K562 (cell line): ENCODE measurements around the gene AUNIP. TPM values are rescaled to one million over a fixed set of nuclear protein-coding genes. Genes with fewer than 3 reads are reported as not detected.

Source experiments
- BRF2 ChIP-seq: IDR thresholded peaks from 3 replicates; pipeline ENCODE4 v1.6.1; 2011; ENCODE audit warnings: borderline replicate concordance, mild to moderate bottlenecking; ENCODE audit not compliant: insufficient read length, insufficient read depth
- DDX20 ChIP-seq: fragments of 450-650 bp; IDR thresholded peaks from 2 replicates; pipeline ENCODE4 v1.6.1; 2016; ENCODE audit warnings: missing genetic modification characterization, low read depth, mild to moderate bottlenecking, missing compliant biosample characterization, moderate library complexity
- DIDO1 ChIP-seq: fragments of 450-650 bp; IDR thresholded peaks from 2 replicates; pipeline ENCODE4 v1.6.1; 2016; ENCODE audit warnings: low read depth, missing biosample characterization, missing genetic modification characterization
- ESRRA ChIP-seq: fragments of 450-650 bp; IDR thresholded peaks from 2 replicates; pipeline ENCODE4 v1.6.1; 2014; ENCODE audit warnings: low read depth, mild to moderate bottlenecking, moderate library complexity, borderline replicate concordance
- HNRNPK ChIP-seq: fragments of 200-400 bp; formaldehyde crosslinking; IDR thresholded peaks from one replicate; pipeline ENCODE4 v1.6.1; 2018; ENCODE audit warnings: mild to moderate bottlenecking, low read depth, low read length; ENCODE audit not compliant: poor library complexity, severe bottlenecking
- KDM2B ChIP-seq: fragments of 250-450 bp; sonication (Bioruptor Pico); IDR thresholded peaks from 2 replicates; pipeline ENCODE4 v1.8.0; 2021; ENCODE audit warnings: mild to moderate bottlenecking, moderate library complexity
- MECOM ChIP-seq: fragments of 250-450 bp; sonication (Bioruptor Pico); IDR thresholded peaks from 2 replicates; pipeline ENCODE4 v1.8.0; 2022; ENCODE audit warnings: inconsistent platforms
- MITF ChIP-seq: IDR thresholded peaks from 2 replicates; pipeline ENCODE4 v1.6.1; 2014; ENCODE audit warnings: antibody characterized with exemption
- NCOR1 ChIP-seq: fragments of 450-650 bp; IDR thresholded peaks from 2 replicates; pipeline ENCODE4 v1.6.1; 2016; ENCODE audit warnings: mild to moderate bottlenecking, moderate library complexity
- PML ChIP-seq: IDR thresholded peaks from 2 replicates; pipeline ENCODE4 v1.6.1; 2012; ENCODE audit warnings: low read length, inconsistent platforms
- TBP ChIP-seq: optimal IDR thresholded peaks from 2 replicates; pipeline ENCODE3; 2011; ENCODE audit warnings: low read depth, low read length, improper control_type of control experiment
- USF2 ChIP-seq: sonication (generic); formaldehyde crosslinking; IDR thresholded peaks from 2 replicates; pipeline ENCODE4 v1.5.0; 2020; ENCODE audit warnings: missing genetic modification reagents
- XRCC3 ChIP-seq: fragments of 450-650 bp; IDR thresholded peaks from 2 replicates; pipeline ENCODE4 v1.6.1; 2017; ENCODE audit warnings: mild to moderate bottlenecking, moderate library complexity
- YY1 ChIP-seq, 3 experiments: IDR thresholded peaks; 2 replicates each; pipeline ENCODE4 v1.6.1; 2011; ENCODE audit warnings: low read length in 2 of 3, mild to moderate bottlenecking in 2 of 3, moderate library complexity in 2 of 3, borderline replicate concordance in 1 of 3, control low read depth in 1 of 3, low read depth in 1 of 3; ENCODE audit not compliant: insufficient read depth in 3 of 3, insufficient replicate concordance in 2 of 3, control insufficient read depth in 1 of 3, insufficient read length in 1 of 3; ENCODE audit errors: extremely low read depth in 1 of 3
- ZBTB17 ChIP-seq: fragments of 450-650 bp; formaldehyde crosslinking; IDR thresholded peaks from 2 replicates; pipeline ENCODE4 v1.4.0; 2020; ENCODE audit warnings: mild to moderate bottlenecking
- ZNF395 ChIP-seq: fragments of 200-800 bp; sonication (Bioruptor generic); IDR thresholded peaks from 2 replicates; pipeline ENCODE4 v1.6.1; 2017; ENCODE audit warnings: missing genetic modification characterization, missing compliant biosample characterization
- ZNF584 ChIP-seq: fragments of 200-800 bp; sonication (Bioruptor generic); IDR thresholded peaks from 2 replicates; pipeline ENCODE4 v1.6.1; 2016; ENCODE audit warnings: low read depth, mild to moderate bottlenecking, missing genetic modification characterization, missing compliant biosample characterization
- ZNF589 ChIP-seq: fragments of 200-800 bp; sonication (Bioruptor generic); IDR thresholded peaks from 2 replicates; pipeline ENCODE4 v1.6.1; 2016; ENCODE audit warnings: low read depth, missing genetic modification characterization, missing compliant biosample characterization
- ZNF778 ChIP-seq: fragments of 450-650 bp; formaldehyde crosslinking; IDR thresholded peaks from 2 replicates; pipeline ENCODE4 v1.4.0; 2020; ENCODE audit warnings: mild to moderate bottlenecking, moderate library complexity
- polyA plus RNA-seq, 8 experiments: library from polyadenylated mRNA; depleted of rRNA in 4 of 8; stranded (reverse) in 5 of 8; unstranded in 3 of 8; fragments of >200 nt; fragmentation: Nextera tagmentation in 2 of 8; fragmentation: Illumina TruSeq in 1 of 8; extraction: Ambion mirVana in 2 of 8; extraction: Trizol in 1 of 8; gene quantifications; 2 replicates each; pipeline versions ENCODE4 v1.2.1 to v1.2.3, GENCODE V29; 2011 to 2014; ENCODE audit warnings: inconsistent platforms in 1 of 8, missing spikeins in 1 of 8
- total RNA-seq, 7 experiments: library from RNA; depleted of rRNA in 6 of 7; stranded (reverse); fragments of >200 nt in 6 of 7; fragmentation: Illumina TruSeq in 2 of 7; extraction: Trizol in 2 of 7; gene quantifications; 2 replicates each; pipeline versions ENCODE4 v1.2.1 to v1.2.3, GENCODE V29; 2011 to 2021; ENCODE audit warnings: low replicate concordance in 1 of 7

The AUNIP gene
- total and polyA plus RNA-seq, 9 of the 15 experiments (the other 6 are each of a cell fraction or from before 2014, with no cell fraction given) = 12.1 to 53.8 (median 47.1) TPM

- TF ChIP-seq USF2 (CRISPR knock-in tag) (peak; percentile 82), PML (no peak), ZBTB17 (no peak), ZNF584 (CRISPR knock-in tag) (no peak), BRF2 (no peak), YY1 (IDR thresholded peaks at IDR 0.05; ENCODE audit: borderline replicate concordance in 1 of 3, control insufficient read depth in 1 of 3, extremely low read depth in 1 of 3, insufficient read depth in 3 of 3, insufficient read length in 1 of 3, insufficient replicate concordance in 2 of 3, low read depth in 1 of 3, low read length in 2 of 3) (peak in 1 of 3 experiments; percentile 38), XRCC3 (no peak), MITF (peak; percentile 16; the same call in 1 of the 2 replicates), DDX20 (no peak), HNRNPK (no peak), ZNF589 (0 out of 2 replicates have a peak, but pooled peaks have one; percentile 1), ZNF395 (CRISPR knock-in tag) (peak; percentile 57; the same call in 1 of the 2 replicates), ESRRA (0 out of 2 replicates have a peak, but pooled peaks have one; percentile 32), MECOM (CRISPR knock-in tag) (no peak), NCOR1 (peak; percentile 21; the same call in 1 of the 2 replicates), ZNF778 (CRISPR knock-in tag) (no peak), TBP (no peak), DIDO1 (no peak), KDM2B (no peak)
Observed at GRCh38 chr1:25888426-25888987, 29.2 kb upstream of the AUNIP start (continued).
